HG03060 (cell line): ENCODE data around the gene ABLIM2.
"Not testable (repeated sequence)": the region's sequence is repeated elsewhere in the genome, so short reads cannot be mapped to it uniquely, and the experiment has no call there.

Experiments used
- ATAC-seq: cut with Tn5 transposase; IDR thresholded peaks from one replicate; pipeline ENCODE4 v1.9.1; 2021; ENCODE audit warnings: low read depth, moderate number of reproducible peaks; ENCODE audit not compliant: unreplicated experiment

Gene ABLIM2

GRCh38 chr4:7929118-7929951 lies 229.3 kb downstream of the ABLIM2 start:
- no peak for ATAC-seq

DNA sequence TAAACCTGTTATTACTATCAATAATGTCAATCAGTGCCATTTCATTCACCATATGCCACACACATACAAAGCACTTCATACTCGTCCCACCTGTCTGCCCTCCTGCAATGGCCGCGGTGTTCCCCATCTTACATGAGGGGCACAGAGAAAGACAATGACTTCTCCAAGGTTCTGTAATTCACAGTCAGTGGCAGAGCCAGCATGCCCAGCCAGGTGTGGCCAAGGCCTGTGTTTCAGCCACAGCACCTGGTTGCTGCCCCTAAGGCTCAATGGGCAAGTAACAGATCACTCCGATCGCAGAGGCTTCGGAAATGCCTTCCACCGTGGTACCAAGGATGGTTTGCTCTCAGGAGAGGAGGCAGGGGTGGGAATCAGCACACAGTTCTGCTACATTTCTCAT lies 229.9 kb downstream of the ABLIM2 start:
- ATAC-seq, result no peak

GRCh38 chr4:7926822-7927221 lies 231.8 kb downstream of the ABLIM2 start:
- no peak for ATAC-seq

- ATAC-seq, result no peak
These were observed 234.0 kb downstream of the ABLIM2 start for GRCh38 chr4:7924570-7924969.

DNA sequence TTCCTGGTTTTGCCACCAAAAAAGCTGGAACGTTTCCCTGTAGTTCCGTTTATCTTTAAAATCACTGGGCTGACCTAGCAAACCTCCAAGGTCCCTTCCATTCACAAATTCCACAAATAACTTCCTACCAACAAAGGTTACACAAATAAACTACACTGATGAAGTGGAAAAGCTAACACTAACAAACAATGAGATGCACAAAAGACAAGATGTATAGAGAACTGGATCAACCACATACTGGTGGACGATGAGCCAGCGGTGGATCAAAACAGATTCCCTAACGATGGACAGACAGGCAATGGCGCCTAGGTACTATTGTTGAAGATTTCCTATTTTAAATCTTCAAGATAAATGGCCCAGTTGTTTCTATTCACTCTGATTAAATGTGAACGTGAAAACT lies 234.4 kb downstream of the ABLIM2 start:
- no peak for ATAC-seq

DNA sequence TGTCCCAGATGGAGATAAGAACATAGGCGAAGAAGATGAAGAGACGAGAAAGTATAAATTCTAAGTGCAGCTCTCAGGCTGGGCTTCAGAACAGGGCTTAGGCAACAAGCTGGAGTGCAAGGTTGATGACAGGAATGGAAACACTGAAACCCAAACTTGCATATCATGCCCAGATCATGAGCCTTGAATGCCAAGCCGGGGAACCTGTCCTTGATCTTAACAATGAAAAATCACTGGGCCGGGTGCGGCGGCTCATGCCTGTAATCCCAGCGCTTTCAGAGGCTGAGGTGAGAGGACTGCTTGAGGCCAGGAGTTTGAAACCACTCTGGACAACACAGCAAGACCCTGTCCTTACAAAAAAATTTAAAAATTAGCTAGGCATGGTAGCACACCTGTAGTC lies 236.1 kb downstream of the ABLIM2 start:
- no peak for ATAC-seq

DNA sequence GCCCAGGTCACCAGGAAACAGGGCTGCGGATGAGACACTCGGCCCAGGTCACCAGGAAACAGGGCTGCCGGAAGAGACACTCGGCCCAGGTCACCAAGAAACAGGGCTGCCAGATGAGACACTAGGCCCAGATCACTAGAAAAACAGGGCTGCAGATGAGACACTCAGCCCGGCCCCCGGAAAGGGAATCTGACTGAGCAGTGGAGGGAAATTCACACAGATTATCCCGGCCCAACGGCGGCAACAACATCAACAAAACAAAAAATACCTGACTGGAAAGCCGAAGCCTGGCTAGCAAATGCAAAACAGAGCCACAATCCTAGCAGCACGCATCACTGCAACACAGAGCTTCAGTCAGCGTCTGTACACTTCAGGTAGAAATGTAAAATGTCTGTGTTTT lies 239.6 kb downstream of the ABLIM2 start:
- no peak for ATAC-seq

DNA sequence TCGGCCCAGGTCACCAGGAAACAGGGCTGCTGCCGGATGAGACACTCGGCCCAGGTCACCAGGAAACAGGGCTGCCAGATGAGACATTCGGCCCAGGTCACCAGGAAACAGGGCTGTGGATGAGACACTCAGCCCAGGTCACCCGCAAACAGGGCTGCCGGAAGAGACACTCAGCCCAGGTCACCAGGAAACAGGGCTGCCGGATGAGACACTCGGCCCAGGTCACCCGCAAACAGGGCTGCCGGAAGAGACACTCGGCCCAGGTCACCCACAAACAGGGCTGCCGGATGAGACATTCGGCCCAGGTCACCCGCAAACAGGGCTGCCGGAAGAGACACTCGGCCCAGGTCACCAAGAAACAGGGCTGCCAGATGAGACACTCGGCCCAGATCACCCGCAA lies 240.4 kb downstream of the ABLIM2 start:
- ATAC-seq, result not testable (repeated sequence)

- ATAC-seq, result no peak
These were observed 240.9 kb downstream of the ABLIM2 start for GRCh38 chr4:7917669-7918068.

DNA sequence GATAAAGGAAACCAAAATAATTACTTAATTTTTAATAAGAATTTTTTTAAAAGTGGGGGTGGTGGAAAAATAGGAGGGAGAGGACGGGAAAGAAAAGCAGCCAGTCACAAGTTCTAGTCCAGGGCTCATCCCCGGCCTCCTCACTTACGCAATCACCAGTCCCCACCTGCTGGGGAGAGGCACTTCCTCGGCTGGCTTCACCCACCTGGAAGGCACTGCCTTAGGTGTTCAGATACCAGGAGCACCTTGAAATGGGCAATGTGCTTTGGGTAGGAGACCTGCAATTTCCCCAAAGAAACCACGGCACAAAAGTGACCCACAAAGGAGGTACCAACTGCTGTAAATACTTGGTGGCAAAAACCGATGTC lies 242.8 kb downstream of the ABLIM2 start:
- no peak for ATAC-seq
